ENCODE measurements around the gene DLG2.

DNA sequence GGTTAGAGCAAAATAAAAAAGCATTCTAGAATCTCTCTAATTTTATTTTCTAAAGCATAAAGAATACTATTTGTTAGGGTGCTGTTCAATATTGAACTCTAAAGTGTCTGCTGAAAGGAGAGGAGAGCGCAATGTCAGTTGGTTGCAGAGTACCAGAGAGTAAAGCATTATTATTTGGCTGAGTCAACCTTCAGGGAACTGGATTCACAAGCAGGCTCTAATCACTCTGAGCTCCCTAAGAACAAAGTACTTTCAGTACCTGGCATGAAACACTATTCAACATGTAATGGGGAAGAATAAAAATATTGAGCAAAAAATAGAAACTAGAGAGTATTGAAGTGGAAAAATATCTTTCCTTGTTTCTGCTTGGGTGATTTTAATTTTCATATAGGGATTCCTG is 1380.0 kb downstream of the DLG2 start:
- TF ChIP-seq CTCF (conservative IDR thresholded peaks at IDR 0.05; ENCODE audit: low read depth, low read length) (no peak), NFE2L2 (IDR thresholded peaks at IDR 0.05; ENCODE audit: low read depth, low read length) (no peak), POLR2A (IDR thresholded peaks at IDR 0.05; ENCODE audit: low read depth, low read length) (no peak), RFX5 (IDR thresholded peaks at IDR 0.05; ENCODE audit: low read depth, low read length) (no peak), RCOR1 (IDR thresholded peaks at IDR 0.05; ENCODE audit: insufficient replicate concordance, low read length) (no peak), ELK1 (IDR thresholded peaks at IDR 0.05; ENCODE audit: borderline replicate concordance, low read depth, low read length) (no peak), CHD1 (IDR thresholded peaks at IDR 0.05; ENCODE audit: low read depth, low read length) (no peak), SMC3 (IDR thresholded peaks at IDR 0.05; ENCODE audit: low read depth, low read length) (no peak), MAFK (IDR thresholded peaks at IDR 0.05; ENCODE audit: low read depth, low read length) (no peak), CEBPB (IDR thresholded peaks at IDR 0.05; ENCODE audit: low read depth, low read length) (no peak), USF2 (IDR thresholded peaks at IDR 0.05; ENCODE audit: low read depth, low read length) (no peak), BHLHE40 (IDR thresholded peaks at IDR 0.05; ENCODE audit: low read depth, low read length) (no peak), RAD21 (IDR thresholded peaks at IDR 0.05; ENCODE audit: low read length) (no peak)

Measured in IMR-90 (cell line).